ENCODE data around the gene PPP1CA. TPM values are rescaled to one million over a fixed set of nuclear protein-coding genes. Genes with fewer than 3 reads are reported as not detected.

The PPP1CA gene
- polyA plus RNA-seq, 3 donors, result 209 to 551 (median 461) TPM

DNA sequence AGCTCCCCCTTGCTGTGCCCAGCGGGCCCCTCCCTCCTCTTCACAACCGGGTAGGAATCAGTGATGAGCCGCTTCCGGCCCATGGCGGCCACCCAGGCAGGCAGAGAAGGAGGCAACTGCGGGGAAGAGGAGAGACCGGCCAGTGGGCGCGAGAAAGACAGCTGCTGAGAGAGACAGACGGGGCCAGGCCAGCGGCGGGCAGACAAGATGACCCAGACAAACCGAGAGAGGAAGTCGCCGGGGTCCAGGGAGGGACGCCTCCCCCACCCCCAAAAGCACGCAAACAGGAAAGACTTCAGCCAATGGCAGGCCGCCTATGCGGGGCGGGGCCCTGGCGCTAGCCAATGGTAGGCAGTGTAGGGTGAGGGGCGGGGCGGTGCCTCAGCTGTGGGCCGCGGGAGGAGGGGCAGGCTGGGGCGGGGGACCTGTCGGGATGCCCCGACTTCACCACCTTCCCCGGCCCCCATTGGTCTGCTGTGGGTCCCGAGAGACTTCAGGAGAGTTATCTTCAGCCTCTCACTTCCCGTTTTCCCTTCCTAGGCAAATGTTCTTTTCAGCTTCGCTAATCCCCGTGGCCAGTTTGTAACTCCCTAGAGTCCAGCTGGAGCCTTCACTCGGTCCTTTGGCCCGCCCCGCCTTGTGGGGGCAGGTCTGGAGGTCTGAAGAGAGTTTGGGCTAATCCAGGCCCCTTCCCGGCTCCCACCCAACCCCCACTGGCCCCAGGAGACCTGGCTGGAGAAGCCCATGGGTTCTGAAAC, 48.2 kb downstream of the PPP1CA start, which contains the start of gene POLD4:
TSS of gene POLD4 (minus strand) at position 230 of the 758 bp plus-strand sequence. CDS start at position 83, 147 bp downstream.
- H3K27ac Mint-ChIP-seq, result peak within 1 kb of the TSS; percentile 97 to 100 (median 99)
- peak within 1 kb of the TSS; percentile 75 for H3K4me2 ChIP-seq (replicated peaks; ENCODE audit: extremely low read depth, low read length, poor library complexity, severe bottlenecking)
- H3K4me1 Mint-ChIP-seq, result peaks cover 71% of the 10 kb centered on the region
- H3K9me3 ChIP-seq (replicated peaks in 1 of 2; ENCODE audit: control insufficient read depth in 1 of 2, insufficient read depth in 1 of 2, low read length in 2 of 2), result no peaks in the 10 kb centered on the region
- H4K20me1 ChIP-seq (ENCODE audit: insufficient read depth, low read length), result peaks cover 15% of the 10 kb centered on the region
- H3K4me3 ChIP-seq (replicated peaks in 1 of 3; ENCODE audit: low read depth in 2 of 3, low read length in 3 of 3), result peak within 1 kb of the TSS; percentile 52 to 85 (median 73)
- H3K9ac ChIP-seq (ENCODE audit: insufficient read depth, low read length, poor library complexity, severe bottlenecking), result peak within 1 kb of the TSS; percentile 97
- peak; percentile 97 to 99 (median 99) for DNase-seq
- no peaks in the 10 kb centered on the region for H3K36me3 ChIP-seq (replicated peaks in 1 of 2; ENCODE audit: control insufficient read depth in 1 of 2, insufficient read depth in 2 of 2, low read length in 2 of 2)
- no peaks in the 10 kb centered on the region for H3K9me3 Mint-ChIP-seq
- H2AFZ ChIP-seq (ENCODE audit: insufficient read depth, low read depth, low read length, poor library complexity, severe bottlenecking), result peak within 1 kb of the TSS; percentile 55
- TF ChIP-seq, protein P1, sequence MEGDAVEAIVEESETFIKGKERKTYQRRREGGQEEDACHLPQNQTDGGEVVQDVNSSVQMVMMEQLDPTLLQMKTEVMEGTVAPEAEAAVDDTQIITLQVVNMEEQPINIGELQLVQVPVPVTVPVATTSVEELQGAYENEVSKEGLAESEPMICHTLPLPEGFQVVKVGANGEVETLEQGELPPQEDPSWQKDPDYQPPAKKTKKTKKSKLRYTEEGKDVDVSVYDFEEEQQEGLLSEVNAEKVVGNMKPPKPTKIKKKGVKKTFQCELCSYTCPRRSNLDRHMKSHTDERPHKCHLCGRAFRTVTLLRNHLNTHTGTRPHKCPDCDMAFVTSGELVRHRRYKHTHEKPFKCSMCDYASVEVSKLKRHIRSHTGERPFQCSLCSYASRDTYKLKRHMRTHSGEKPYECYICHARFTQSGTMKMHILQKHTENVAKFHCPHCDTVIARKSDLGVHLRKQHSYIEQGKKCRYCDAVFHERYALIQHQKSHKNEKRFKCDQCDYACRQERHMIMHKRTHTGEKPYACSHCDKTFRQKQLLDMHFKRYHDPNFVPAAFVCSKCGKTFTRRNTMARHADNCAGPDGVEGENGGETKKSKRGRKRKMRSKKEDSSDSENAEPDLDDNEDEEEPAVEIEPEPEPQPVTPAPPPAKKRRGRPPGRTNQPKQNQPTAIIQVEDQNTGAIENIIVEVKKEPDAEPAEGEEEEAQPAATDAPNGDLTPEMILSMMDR (IDR thresholded peaks at IDR 0.05), result no peak
- WGBS (ENCODE audit: insufficient coverage), result 0% methylated on average over 6 of the region's 37 CpGs
- intact Hi-C loops (cut with micrococcal nuclease), result loop anchor here in 1 of 2 donors (5.0 kb wide), 1 partner anchor 154 kb away; the partner anchor contains the start of genes CDK2AP2 and PITPNM1
- no peaks in the 10 kb centered on the region for H3K27me3 ChIP-seq (ENCODE audit: control insufficient read depth in 2 of 2, insufficient read depth in 2 of 2, low read length in 2 of 2)
- peak within 1 kb of the TSS; percentile 96 to 99 for H3K27ac ChIP-seq (ENCODE audit: low read depth in 1 of 2, low read length in 2 of 2)
- H3K79me2 ChIP-seq (ENCODE audit: insufficient read depth, low read length), result peaks cover 34% of the 10 kb centered on the region
- H3K27me3 Mint-ChIP-seq (ENCODE audit: low read depth in 3 of 3), result peaks cover 0 to 3% (median 2%) of the 10 kb centered on the region in 3 donors
- peak within 1 kb of the TSS; percentile 87 to 96 for H3K4me3 Mint-ChIP-seq
- H3K36me3 Mint-ChIP-seq, result peaks cover 8 to 9% of the 10 kb centered on the region in 2 donors
- peaks cover 73 to 76% of the 10 kb centered on the region in 2 donors for H3K4me1 ChIP-seq (ENCODE audit: control insufficient read depth in 1 of 2, insufficient read depth in 2 of 2, low read length in 2 of 2)

DNA sequence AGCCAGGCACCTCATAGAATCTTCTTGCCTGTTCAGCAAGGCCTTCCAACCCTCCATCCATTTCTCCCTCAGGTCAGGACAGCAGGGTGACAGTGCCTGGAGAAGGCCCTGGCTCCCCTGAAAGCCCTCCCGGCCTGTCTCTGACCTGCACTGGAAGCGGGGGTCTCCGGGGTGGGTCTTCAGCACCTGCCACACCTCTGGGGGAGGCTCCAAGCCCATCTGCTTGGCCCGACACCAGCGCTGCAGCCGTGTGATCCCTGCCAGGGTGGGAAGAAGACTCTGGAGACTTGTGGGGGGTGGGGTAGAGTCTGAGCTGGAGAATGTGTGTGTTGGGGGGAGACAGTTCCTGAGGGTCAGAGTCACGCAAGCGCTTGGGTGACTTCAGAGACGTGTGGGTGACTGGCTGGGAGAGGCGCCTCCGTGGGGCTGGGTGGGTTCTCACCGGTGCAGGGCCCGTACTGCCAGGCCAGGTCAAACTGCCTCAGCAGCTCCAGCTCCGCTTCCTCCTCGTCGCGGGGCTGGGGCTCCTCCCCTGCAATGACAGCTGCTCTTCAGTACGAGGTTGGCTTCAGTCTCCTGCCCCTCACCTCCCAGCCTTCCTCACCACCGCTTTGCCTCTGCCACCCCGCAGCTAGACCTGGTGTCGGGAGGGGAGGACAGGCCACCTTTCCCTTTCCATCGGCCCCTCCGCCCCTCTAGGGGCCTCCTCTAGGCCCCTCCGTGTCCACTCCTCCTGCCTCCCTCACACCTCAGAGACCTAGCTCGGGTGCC, 48.9 kb downstream of the PPP1CA start:
- Mint-ChIP-seq H3K4me3 (peak overlapping the region; percentile 87 to 96), H3K27ac (peak overlapping the region; percentile 97 to 100 (median 99)), H3K4me1 (peaks cover 64% of the 10 kb centered on the region), H3K36me3 (peaks cover 8 to 9% of the 10 kb centered on the region in 2 donors), H3K27me3 (ENCODE audit: low read depth in 3 of 3) (peaks cover 0 to 2% (median 0%) of the 10 kb centered on the region in 3 donors), H3K9me3 (no peaks in the 10 kb centered on the region)
- peak; percentile 70 to 71 (median 71) for DNase-seq
- intact Hi-C loops (cut with micrococcal nuclease), result loop anchor here in 1 of 2 donors (5.0 kb wide), 1 partner anchor 155 kb away; the partner anchor contains the start of genes CDK2AP2 and PITPNM1
- H3K9me3 ChIP-seq (replicated peaks in 1 of 2; ENCODE audit: control insufficient read depth in 1 of 2, insufficient read depth in 1 of 2, low read length in 2 of 2), result no peaks in the 10 kb centered on the region
- H3K27ac ChIP-seq (ENCODE audit: low read depth in 1 of 2, low read length in 2 of 2), result peak overlapping the region; percentile 96 to 99
- H2AFZ ChIP-seq (ENCODE audit: insufficient read depth, low read depth, low read length, poor library complexity, severe bottlenecking), result peak overlapping the region; percentile 55
- peaks cover 15% of the 10 kb centered on the region for H4K20me1 ChIP-seq (ENCODE audit: insufficient read depth, low read length)
- peak overlapping the region; percentile 75 for H3K4me2 ChIP-seq (replicated peaks; ENCODE audit: extremely low read depth, low read length, poor library complexity, severe bottlenecking)
- 21% methylated on average over 19 of the region's 25 CpGs for WGBS (ENCODE audit: insufficient coverage)
- peak overlapping the region; percentile 52 to 85 (median 73) for H3K4me3 ChIP-seq (replicated peaks in 1 of 3; ENCODE audit: low read depth in 2 of 3, low read length in 3 of 3)
- H3K36me3 ChIP-seq (replicated peaks in 1 of 2; ENCODE audit: control insufficient read depth in 1 of 2, insufficient read depth in 2 of 2, low read length in 2 of 2), result no peaks in the 10 kb centered on the region
- H3K4me1 ChIP-seq (ENCODE audit: control insufficient read depth in 1 of 2, insufficient read depth in 2 of 2, low read length in 2 of 2), result peaks cover 65 to 69% of the 10 kb centered on the region in 2 donors
- H3K9ac ChIP-seq (ENCODE audit: insufficient read depth, low read length, poor library complexity, severe bottlenecking), result peak overlapping the region; percentile 97
- TF ChIP-seq, protein P1 (IDR thresholded peaks at IDR 0.05), result no peak
- peaks cover 34% of the 10 kb centered on the region for H3K79me2 ChIP-seq (ENCODE audit: insufficient read depth, low read length)
- H3K27me3 ChIP-seq (ENCODE audit: control insufficient read depth in 2 of 2, insufficient read depth in 2 of 2, low read length in 2 of 2), result no peaks in the 10 kb centered on the region

Data from CD14-positive monocyte (primary cell).